Measurements from ENCODE around the gene CATSPERZ. TPM values are rescaled to one million over a fixed set of nuclear protein-coding genes. Genes with fewer than 3 reads are reported as not detected.
"Not testable (repeated sequence)": the region's sequence is repeated elsewhere in the genome, so short reads cannot be mapped to it uniquely, and the experiment has no call there.

CATSPERZ gene
- total RNA-seq, 1 donor from 2014 or later = 0.26 TPM

DNA sequence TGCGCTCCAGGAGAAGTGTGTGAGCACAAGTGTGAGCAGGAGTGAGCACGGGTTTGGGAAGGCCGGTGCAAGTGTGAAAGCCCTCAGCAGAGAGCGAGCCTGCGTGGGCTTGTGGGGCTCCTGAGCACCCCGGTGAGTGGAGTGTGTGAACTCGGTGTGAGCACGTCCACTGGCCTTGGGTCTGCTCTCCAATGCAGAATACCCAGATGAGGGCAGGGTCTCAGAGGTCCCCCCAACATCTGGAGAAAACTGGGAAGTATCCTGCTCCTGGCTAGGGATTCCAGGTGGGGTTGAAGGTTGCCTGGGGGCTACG lies 6.4 kb downstream of the CATSPERZ start:
- FAIRE-seq = no peak
- TF ChIP-seq, protein P1, sequence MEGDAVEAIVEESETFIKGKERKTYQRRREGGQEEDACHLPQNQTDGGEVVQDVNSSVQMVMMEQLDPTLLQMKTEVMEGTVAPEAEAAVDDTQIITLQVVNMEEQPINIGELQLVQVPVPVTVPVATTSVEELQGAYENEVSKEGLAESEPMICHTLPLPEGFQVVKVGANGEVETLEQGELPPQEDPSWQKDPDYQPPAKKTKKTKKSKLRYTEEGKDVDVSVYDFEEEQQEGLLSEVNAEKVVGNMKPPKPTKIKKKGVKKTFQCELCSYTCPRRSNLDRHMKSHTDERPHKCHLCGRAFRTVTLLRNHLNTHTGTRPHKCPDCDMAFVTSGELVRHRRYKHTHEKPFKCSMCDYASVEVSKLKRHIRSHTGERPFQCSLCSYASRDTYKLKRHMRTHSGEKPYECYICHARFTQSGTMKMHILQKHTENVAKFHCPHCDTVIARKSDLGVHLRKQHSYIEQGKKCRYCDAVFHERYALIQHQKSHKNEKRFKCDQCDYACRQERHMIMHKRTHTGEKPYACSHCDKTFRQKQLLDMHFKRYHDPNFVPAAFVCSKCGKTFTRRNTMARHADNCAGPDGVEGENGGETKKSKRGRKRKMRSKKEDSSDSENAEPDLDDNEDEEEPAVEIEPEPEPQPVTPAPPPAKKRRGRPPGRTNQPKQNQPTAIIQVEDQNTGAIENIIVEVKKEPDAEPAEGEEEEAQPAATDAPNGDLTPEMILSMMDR (IDR thresholded peaks at IDR 0.05; ENCODE audit: insufficient read depth, low read length, severe bottlenecking) = no peak
- peak overlapping the region; percentile 77 for H3K4me3 ChIP-seq (ENCODE audit: low read depth, low read length)

DNA sequence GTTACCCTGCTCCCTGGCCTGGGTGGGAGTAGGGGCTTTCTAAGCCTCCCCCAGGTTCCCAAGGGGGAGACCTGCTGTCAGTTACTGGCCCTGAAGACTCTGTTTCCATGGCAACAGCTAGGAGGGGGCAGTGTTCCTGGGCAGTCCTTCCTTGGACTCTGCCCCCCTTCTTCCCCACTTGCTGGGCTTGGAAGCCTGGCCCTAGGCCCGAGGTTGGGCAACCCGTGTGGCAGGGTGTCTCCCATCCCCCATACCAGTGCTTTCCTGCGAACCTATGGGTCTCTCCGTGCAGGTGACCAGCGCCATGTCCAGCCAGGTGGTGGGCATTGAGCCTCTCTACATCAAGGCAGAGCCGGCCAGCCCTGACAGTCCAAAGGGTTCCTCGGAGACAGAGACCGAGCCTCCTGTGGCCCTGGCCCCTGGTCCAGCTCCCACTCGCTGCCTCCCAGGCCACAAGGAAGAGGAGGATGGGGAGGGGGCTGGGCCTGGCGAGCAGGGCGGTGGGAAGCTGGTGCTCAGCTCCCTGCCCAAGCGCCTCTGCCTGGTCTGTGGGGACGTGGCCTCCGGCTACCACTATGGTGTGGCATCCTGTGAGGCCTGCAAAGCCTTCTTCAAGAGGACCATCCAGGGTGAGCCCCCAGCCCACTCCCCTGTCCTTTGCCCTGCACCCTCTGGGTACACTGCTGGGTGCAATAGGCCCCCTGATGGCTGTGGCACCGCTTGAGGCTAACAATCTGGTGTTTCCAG lies 6.9 kb downstream of the CATSPERZ start:
- Histone ChIP-seq H3K4me3 (ENCODE audit: low read depth, low read length) (no peak overlapping the region), H3K27me3 (ENCODE audit: control insufficient read depth, insufficient read depth, low read length) (no peaks in the 10 kb centered on the region), H3K36me3 (ENCODE audit: control insufficient read depth, insufficient read depth, low read length) (peaks cover 4% of the 10 kb centered on the region)
- TF ChIP-seq, protein P1 (IDR thresholded peaks at IDR 0.05; ENCODE audit: insufficient read depth, low read length, severe bottlenecking) = no peak
- FAIRE-seq = no peak
- no peak for DNase-seq (ENCODE audit: low read depth)

More for the DNA sequence above, 6.4 kb downstream of the CATSPERZ start:
- H3K36me3 ChIP-seq (ENCODE audit: control insufficient read depth, insufficient read depth, low read length) = peaks cover 4% of the 10 kb centered on the region
- H3K27me3 ChIP-seq (ENCODE audit: control insufficient read depth, insufficient read depth, low read length) = no peaks in the 10 kb centered on the region
- no peak for DNase-seq (ENCODE audit: low read depth)

DNA sequence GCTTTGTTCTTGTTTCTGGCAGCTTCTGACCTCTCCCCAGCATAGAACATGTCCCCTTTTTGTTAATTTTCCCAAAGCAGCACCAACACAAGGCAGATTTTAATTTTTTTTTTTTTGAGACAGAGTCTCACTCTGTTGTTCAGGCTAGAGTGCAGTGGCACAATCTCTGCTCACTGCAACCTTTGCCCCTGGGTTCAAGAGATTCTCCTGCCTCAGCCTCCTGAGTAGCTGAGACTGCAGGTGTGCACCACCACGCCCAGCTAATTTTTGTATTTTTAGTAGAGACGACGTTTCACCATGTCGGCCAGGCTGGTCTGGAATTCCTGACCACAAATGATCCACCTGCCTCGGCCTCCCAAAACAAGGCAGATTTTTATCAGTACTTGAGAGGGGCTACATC lies 7.6 kb downstream of the CATSPERZ start:
- H3K36me3 ChIP-seq (ENCODE audit: control insufficient read depth, insufficient read depth, low read length); H3K4me3 ChIP-seq (ENCODE audit: low read depth, low read length); DNase-seq (ENCODE audit: low read depth); H3K27me3 ChIP-seq (ENCODE audit: control insufficient read depth, insufficient read depth, low read length); FAIRE-seq: not testable (repeated sequence)

DNA sequence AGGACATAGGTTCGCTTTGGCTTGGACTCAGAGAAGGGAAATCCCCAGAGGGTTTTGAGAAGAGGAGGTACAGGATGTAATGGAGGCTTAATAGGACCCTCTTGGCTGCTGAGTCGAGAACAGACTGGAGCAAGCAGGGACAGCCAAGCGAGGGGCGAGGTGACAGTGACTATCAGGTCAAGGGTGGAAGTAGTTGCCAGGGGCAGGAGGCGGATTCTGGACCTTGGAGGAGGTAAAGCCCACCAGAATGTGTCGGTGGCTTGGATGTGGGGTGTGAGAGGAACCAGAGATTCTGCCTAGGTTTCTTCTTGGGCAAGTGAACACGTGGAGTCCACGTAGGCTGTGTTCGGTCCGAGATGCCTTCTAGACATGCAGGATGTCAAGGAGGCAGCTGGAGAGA lies 12.8 kb downstream of the CATSPERZ start:
- H3K27me3 ChIP-seq (ENCODE audit: control insufficient read depth, insufficient read depth, low read length) = no peaks in the 10 kb centered on the region
- H3K4me3 ChIP-seq (ENCODE audit: low read depth, low read length) = no peak overlapping the region
- TF ChIP-seq, protein P1 (IDR thresholded peaks at IDR 0.05; ENCODE audit: insufficient read depth, low read length, severe bottlenecking) = no peak
- DNase-seq (ENCODE audit: low read depth) = no peak
- H3K36me3 ChIP-seq (ENCODE audit: control insufficient read depth, insufficient read depth, low read length) = peaks cover 10% of the 10 kb centered on the region
- FAIRE-seq = no peak

DNA sequence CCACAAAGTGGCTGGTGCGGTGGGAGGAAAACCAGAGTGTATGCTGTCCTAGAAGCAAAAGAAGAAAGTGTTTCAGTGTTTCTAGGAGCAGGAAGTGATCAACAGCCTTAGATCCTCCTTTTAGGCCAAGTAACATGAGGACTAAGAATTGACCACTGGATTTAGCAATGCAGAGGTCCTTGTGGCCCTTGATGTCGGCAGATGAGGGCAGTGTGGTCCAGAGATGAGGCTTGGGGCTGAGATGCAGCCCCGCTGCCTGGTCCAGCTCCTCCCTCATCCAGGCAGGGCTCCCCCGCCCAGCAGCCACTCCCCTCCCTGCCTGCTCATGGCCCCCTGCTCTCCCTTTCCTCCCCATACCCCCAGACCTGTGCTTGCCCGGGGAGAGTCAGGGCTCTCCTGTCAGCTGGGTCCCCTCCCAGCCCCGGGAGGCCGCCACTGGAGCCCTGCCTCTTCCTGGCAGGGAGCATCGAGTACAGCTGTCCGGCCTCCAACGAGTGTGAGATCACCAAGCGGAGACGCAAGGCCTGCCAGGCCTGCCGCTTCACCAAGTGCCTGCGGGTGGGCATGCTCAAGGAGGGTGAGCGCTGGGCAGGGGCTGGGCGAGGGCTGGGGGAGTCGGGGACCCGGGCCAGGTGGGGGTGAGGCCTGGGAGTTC lies 13.5 kb downstream of the CATSPERZ start:
- FAIRE-seq (no peak), DNase-seq (ENCODE audit: low read depth) (no peak)
- TF ChIP-seq, protein P1 (IDR thresholded peaks at IDR 0.05; ENCODE audit: insufficient read depth, low read length, severe bottlenecking) = no peak
- Histone ChIP-seq H3K27me3 (ENCODE audit: control insufficient read depth, insufficient read depth, low read length) (no peaks in the 10 kb centered on the region), H3K4me3 (ENCODE audit: low read depth, low read length) (no peak overlapping the region), H3K36me3 (ENCODE audit: control insufficient read depth, insufficient read depth, low read length) (peaks cover 10% of the 10 kb centered on the region)

DNA sequence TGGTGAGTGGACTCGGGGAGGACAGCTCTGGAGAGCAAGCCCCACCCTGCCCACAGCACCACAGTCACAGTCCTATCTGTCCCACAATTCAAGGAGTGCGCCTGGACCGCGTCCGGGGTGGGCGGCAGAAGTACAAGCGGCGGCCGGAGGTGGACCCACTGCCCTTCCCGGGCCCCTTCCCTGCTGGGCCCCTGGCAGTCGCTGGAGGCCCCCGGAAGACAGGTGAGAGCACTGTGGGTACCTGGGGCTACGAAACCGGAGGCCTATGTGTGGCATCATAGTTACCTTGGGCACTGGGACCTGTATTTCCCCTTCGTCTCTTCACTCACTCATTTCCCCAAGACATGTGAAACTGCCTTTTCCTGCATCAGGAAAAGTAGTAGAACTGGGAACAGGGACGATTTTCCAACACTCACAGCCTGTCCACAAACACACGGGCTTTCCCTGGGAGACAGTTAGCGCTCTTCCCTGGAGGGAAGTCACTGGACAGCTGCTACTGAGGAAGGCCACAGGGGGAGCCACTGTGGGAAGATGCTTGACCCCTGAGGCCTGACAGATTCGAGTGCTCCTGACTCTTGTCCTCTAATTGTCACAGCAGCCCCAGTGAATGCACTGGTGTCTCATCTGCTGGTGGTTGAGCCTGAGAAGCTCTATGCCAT lies 14.1 kb downstream of the CATSPERZ start:
- H3K4me3 ChIP-seq (ENCODE audit: low read depth, low read length) = no peak overlapping the region
- FAIRE-seq = no peak
- TF ChIP-seq, protein P1 (IDR thresholded peaks at IDR 0.05; ENCODE audit: insufficient read depth, low read length, severe bottlenecking) = peak; percentile 20

More for the DNA sequence above, 14.1 kb downstream of the CATSPERZ start:
- Histone ChIP-seq H3K36me3 (ENCODE audit: control insufficient read depth, insufficient read depth, low read length) (peaks cover 10% of the 10 kb centered on the region), H3K27me3 (ENCODE audit: control insufficient read depth, insufficient read depth, low read length) (no peaks in the 10 kb centered on the region)
- no peak for DNase-seq (ENCODE audit: low read depth)

Data from bronchial epithelial cell (primary cell).